ENCODE results near the gene FERD3L. TPM values are rescaled to one million over a fixed set of nuclear protein-coding genes. Genes with fewer than 3 reads are reported as not detected.

The FERD3L gene
- total RNA-seq, 4 donors from 2014 or later = not detected

- Histone ChIP-seq H3K4me1 (peaks cover 0 to 7% (median 0%) of the 10 kb centered on the region in 4 donors), H3K9me3 (no peaks in the 10 kb centered on the region), H3K4me3 (no peak overlapping the region), H3K36me3 (no peaks in the 10 kb centered on the region), H3K27ac (no peak overlapping the region), H3K27me3 (peaks cover 54% of the 10 kb centered on the region)
- in situ Hi-C loops (cut with MboI; ENCODE audit: low pct_ligation_motif_present in 1 of 4, low pct_unique_long_range_greater_than_20kb in 1 of 4, low sequenced_read_pairs in 3 of 4) = no loop called here
- no peak for DNase-seq
- WGBS, 2 donors (ENCODE audit: low coverage in 1 of 2) = 71% methylated on average over 2 of the region's 2 CpGs; no CpG with 5 or more reads in 1 of the 2 donors
- intact Hi-C loops (cut with DNase I; ENCODE audit: low total_unique reads) = no loop called here
- TF ChIP-seq EP300 (IDR thresholded peaks at IDR 0.05; ENCODE audit: low read depth) (no peak), POLR2A (IDR thresholded peaks at IDR 0.05) (no peak), POLR2AphosphoS5 (IDR thresholded peaks at IDR 0.05) (no peak), CTCF (IDR thresholded peaks at IDR 0.05) (no peak)
These were observed 43.3 kb downstream of the FERD3L start for GRCh38 chr7:19101909-19102308.

DNA sequence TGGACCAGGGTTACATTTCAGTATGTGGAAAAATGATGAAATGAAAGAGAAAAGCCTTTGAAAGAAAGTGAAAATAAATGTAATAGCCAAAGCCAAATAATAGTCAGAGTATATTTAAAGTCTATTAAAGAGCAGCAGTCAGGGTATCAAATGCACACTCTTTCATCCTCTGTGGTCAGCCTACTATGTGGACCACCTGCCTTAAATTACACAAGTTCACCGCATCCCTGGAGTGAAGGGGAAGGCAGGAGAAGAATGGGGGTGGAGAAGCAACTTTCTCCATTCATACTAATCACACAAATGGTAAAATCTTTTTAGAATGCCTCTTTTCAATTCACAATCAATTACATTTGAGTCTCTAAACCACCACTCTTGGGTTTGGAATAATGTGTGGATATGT lies 43.7 kb downstream of the FERD3L start:
- WGBS, 2 donors (ENCODE audit: low coverage in 1 of 2) = 71 to 94% methylated on average over 1 of the region's 1 CpG
- in situ Hi-C loops (cut with MboI; ENCODE audit: low pct_ligation_motif_present in 1 of 4, low pct_unique_long_range_greater_than_20kb in 1 of 4, low sequenced_read_pairs in 3 of 4) (no loop called here), intact Hi-C loops (cut with DNase I; ENCODE audit: low total_unique reads) (no loop called here)
- peaks cover 0 to 2% (median 0%) of the 10 kb centered on the region in 4 donors for H3K4me1 ChIP-seq
- H3K4me3 ChIP-seq = no peak overlapping the region
- peaks cover 50% of the 10 kb centered on the region for H3K27me3 ChIP-seq
- H3K36me3 ChIP-seq = no peaks in the 10 kb centered on the region
- H3K9me3 ChIP-seq = no peaks in the 10 kb centered on the region
- no peak for TF ChIP-seq POLR2AphosphoS5 (IDR thresholded peaks at IDR 0.05)
- no peak for TF ChIP-seq POLR2A (IDR thresholded peaks at IDR 0.05)
- TF ChIP-seq CTCF (IDR thresholded peaks at IDR 0.05) = no peak
- no peak for TF ChIP-seq EP300 (IDR thresholded peaks at IDR 0.05; ENCODE audit: low read depth)
- no peak overlapping the region for H3K27ac ChIP-seq
- no peak for DNase-seq

DNA sequence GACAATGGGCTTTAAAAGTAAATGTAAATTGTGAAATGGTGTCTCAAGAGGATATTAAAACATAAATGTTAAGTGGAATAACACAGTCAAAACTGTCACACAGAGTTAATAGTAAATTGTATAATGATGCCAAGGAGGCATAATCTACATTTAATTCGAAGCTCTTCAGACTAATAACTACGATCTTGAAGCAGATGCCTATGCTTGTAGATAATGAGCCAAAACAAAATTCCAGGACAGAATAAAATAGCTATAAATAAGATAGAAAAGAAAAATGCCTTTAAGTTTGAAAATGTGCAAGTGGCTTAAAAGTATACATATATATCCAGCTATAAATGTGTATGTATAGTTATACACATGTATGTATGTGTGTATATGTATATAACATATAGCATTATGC lies 45.3 kb downstream of the FERD3L start:
- no peaks in the 10 kb centered on the region for H3K36me3 ChIP-seq
- in situ Hi-C loops (cut with MboI; ENCODE audit: low pct_ligation_motif_present in 1 of 4, low pct_unique_long_range_greater_than_20kb in 1 of 4, low sequenced_read_pairs in 3 of 4) = no loop called here
- H3K27me3 ChIP-seq = peaks cover 35% of the 10 kb centered on the region
- WGBS, 2 donors (ENCODE audit: low coverage in 1 of 2) = 56 to 67% methylated on average over 2 of the region's 2 CpGs
- no peak overlapping the region for H3K27ac ChIP-seq
- H3K4me1 ChIP-seq = no peaks in the 10 kb centered on the region
- H3K9me3 ChIP-seq = no peaks in the 10 kb centered on the region
- DNase-seq = no peak
- intact Hi-C loops (cut with DNase I; ENCODE audit: low total_unique reads) = no loop called here
- no peak for TF ChIP-seq POLR2AphosphoS5 (IDR thresholded peaks at IDR 0.05)
- TF ChIP-seq EP300 (IDR thresholded peaks at IDR 0.05; ENCODE audit: low read depth) = no peak
- no peak for TF ChIP-seq POLR2A (IDR thresholded peaks at IDR 0.05)
- TF ChIP-seq CTCF (IDR thresholded peaks at IDR 0.05) = no peak
- no peak overlapping the region for H3K4me3 ChIP-seq

DNA sequence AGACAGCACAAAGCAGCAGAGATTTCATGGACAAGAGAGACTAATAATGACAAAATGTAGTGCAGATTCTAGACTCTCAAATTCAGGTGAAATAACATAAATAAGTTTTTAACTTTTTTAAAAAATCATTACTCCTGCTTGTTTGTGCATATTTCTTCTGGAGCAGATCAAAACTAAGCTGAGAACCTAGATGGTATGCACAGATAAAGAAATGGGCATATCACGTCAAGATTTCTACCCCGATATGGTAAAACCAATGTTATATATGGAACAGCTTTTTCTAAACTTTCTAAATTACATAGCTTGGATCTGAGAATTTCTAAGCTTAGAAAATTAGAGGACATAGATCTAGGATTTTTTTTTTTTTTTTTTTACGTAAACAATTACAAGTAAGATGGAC lies 46.0 kb downstream of the FERD3L start:
- no peak for TF ChIP-seq POLR2AphosphoS5 (IDR thresholded peaks at IDR 0.05)
- TF ChIP-seq EP300 (IDR thresholded peaks at IDR 0.05; ENCODE audit: low read depth) = no peak
- in situ Hi-C loops (cut with MboI; ENCODE audit: low pct_ligation_motif_present in 1 of 4, low pct_unique_long_range_greater_than_20kb in 1 of 4, low sequenced_read_pairs in 3 of 4) = no loop called here
- intact Hi-C loops (cut with DNase I; ENCODE audit: low total_unique reads) = no loop called here

DNA sequence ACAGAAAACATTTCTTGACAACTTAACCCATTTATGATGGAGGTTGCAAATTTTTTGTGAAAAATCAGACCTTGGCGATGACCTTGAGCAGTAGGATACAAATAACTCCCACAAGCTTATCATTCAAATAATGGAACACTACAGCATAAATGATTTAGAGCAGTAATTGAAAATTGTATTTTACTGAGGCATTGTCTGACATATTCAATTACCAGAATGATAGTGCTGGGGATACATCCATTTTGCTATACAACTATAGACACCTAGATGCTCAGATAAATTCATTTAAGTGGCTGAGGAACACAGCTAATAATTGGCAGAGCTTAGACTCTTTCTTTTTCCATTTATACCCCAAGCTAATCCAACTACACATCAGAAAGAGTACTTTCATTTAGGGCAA lies 46.7 kb downstream of the FERD3L start:
- Histone ChIP-seq H3K4me1 (no peaks in the 10 kb centered on the region), H3K9me3 (no peaks in the 10 kb centered on the region), H3K27ac (no peak overlapping the region), H3K36me3 (no peaks in the 10 kb centered on the region), H3K27me3 (peaks cover 25% of the 10 kb centered on the region), H3K4me3 (no peak overlapping the region)
- in situ Hi-C loops (cut with MboI; ENCODE audit: low pct_ligation_motif_present in 1 of 4, low pct_unique_long_range_greater_than_20kb in 1 of 4, low sequenced_read_pairs in 3 of 4) = no loop called here
- WGBS, 2 donors (ENCODE audit: low coverage in 1 of 2) = 94 to 95% methylated on average over 1 of the region's 1 CpG
- no peak for DNase-seq
- TF ChIP-seq POLR2A (IDR thresholded peaks at IDR 0.05) (no peak), POLR2AphosphoS5 (IDR thresholded peaks at IDR 0.05) (no peak), CTCF (IDR thresholded peaks at IDR 0.05) (no peak), EP300 (IDR thresholded peaks at IDR 0.05; ENCODE audit: low read depth) (no peak)
- intact Hi-C loops (cut with DNase I; ENCODE audit: low total_unique reads) = no loop called here

More for the DNA sequence above, 46.0 kb downstream of the FERD3L start:
- Histone ChIP-seq H3K27ac (no peak overlapping the region), H3K36me3 (no peaks in the 10 kb centered on the region), H3K27me3 (peaks cover 27% of the 10 kb centered on the region), H3K4me1 (no peaks in the 10 kb centered on the region), H3K4me3 (no peak overlapping the region), H3K9me3 (no peaks in the 10 kb centered on the region)
- WGBS, 2 donors (ENCODE audit: low coverage in 1 of 2) = 79 to 91% methylated on average over 3 of the region's 3 CpGs
- no peak for DNase-seq
